ENCODE measurements around the gene UAP1L1.
"Not testable (repeated sequence)": the region's sequence is repeated elsewhere in the genome, so short reads cannot be mapped to it uniquely, and the experiment has no call there.

UAP1L1 gene

GRCh38 chr9:137114220-137114612 is 36.9 kb downstream of the UAP1L1 start:
- no peak for DNase-seq (ENCODE audit: low read depth in 2 of 2)

GRCh38 chr9:137114613-137115393 is 37.5 kb downstream of the UAP1L1 start, which contains the start of gene DPP7:
Gene DPP7, minus strand, starts transcription at chr9:137114733. Its CDS starts 20 bp downstream, at chr9:137114713.
- peak; percentile 43 to 58 for DNase-seq (ENCODE audit: low read depth in 2 of 2)

- no peak for DNase-seq (ENCODE audit: low read depth in 2 of 2)
Measured at GRCh38 chr9:137115394-137116026, 38.2 kb downstream of the UAP1L1 start.

GRCh38 chr9:137116027-137116507 is 38.8 kb downstream of the UAP1L1 start:
- DNase-seq (ENCODE audit: low read depth in 2 of 2), result no peak

GRCh38 chr9:137116728-137117127 is 39.4 kb downstream of the UAP1L1 start:
- no peak for DNase-seq (ENCODE audit: low read depth in 2 of 2)

GRCh38 chr9:137117269-137117731 is 40.0 kb downstream of the UAP1L1 start:
- DNase-seq (ENCODE audit: low read depth in 2 of 2), result no peak

- DNase-seq (ENCODE audit: low read depth in 2 of 2), result not testable (repeated sequence)
Measured at GRCh38 chr9:137118092-137118603, 40.8 kb downstream of the UAP1L1 start.

GRCh38 chr9:137121927-137122795 is 44.8 kb downstream of the UAP1L1 start:
- not testable (repeated sequence) for DNase-seq (ENCODE audit: low read depth in 2 of 2)

GRCh38 chr9:137122796-137123467 is 45.6 kb downstream of the UAP1L1 start:
- DNase-seq (ENCODE audit: low read depth in 2 of 2), result not testable (repeated sequence)

- no peak for DNase-seq (ENCODE audit: low read depth in 2 of 2)
Measured at GRCh38 chr9:137123468-137123837, 46.1 kb downstream of the UAP1L1 start.

GRCh38 chr9:137123952-137124462 is 46.7 kb downstream of the UAP1L1 start:
- DNase-seq (ENCODE audit: low read depth in 2 of 2), result not testable (repeated sequence)

- DNase-seq (ENCODE audit: low read depth in 2 of 2), result no peak
Measured at GRCh38 chr9:137126786-137127185, 49.5 kb downstream of the UAP1L1 start.

GRCh38 chr9:137127301-137128157 is 50.2 kb downstream of the UAP1L1 start:
- DNase-seq (ENCODE audit: low read depth in 2 of 2), result no peak

GRCh38 chr9:137128158-137128861 is 51.0 kb downstream of the UAP1L1 start:
- DNase-seq (ENCODE audit: low read depth in 2 of 2), result no peak

GRCh38 chr9:137128862-137129455 is 51.6 kb downstream of the UAP1L1 start:
- no peak for DNase-seq (ENCODE audit: low read depth in 2 of 2)

- DNase-seq (ENCODE audit: low read depth in 2 of 2), result peak; percentile 78 to 80
Measured at GRCh38 chr9:137129456-137130175, 52.3 kb downstream of the UAP1L1 start.

GRCh38 chr9:137130176-137130755 is 52.9 kb downstream of the UAP1L1 start:
- no peak for DNase-seq (ENCODE audit: low read depth in 2 of 2)
